Esophagus mucosa (tissue), 1 donor: ENCODE data around the gene S100A14. TPM values are rescaled to one million over a fixed set of nuclear protein-coding genes. Genes with fewer than 3 reads are reported as not detected.
A peak's percentile ranks its signal among the peaks of the same experiment; 100 is the strongest.
"Not testable (repeated sequence)": the region's sequence is repeated elsewhere in the genome, so short reads cannot be mapped to it uniquely, and the experiment has no call there.

ENCODE experiments used
- ATAC-seq: fragments of 200-7000 bp; cut with Tn5 transposase; one replicate; pipeline ENCODE4 v1.9.1; 2020
- total RNA-seq: library from RNA; stranded (reverse); gene quantifications from one replicate; pipeline ENCODE4 v1.2.4, GENCODE V29; 2023
- donor health status: DM: yes; HTN: yes; CAD: no.

The S100A14 gene
- total RNA-seq, 1 donor from 2014 or later = 1,938 TPM

DNA sequence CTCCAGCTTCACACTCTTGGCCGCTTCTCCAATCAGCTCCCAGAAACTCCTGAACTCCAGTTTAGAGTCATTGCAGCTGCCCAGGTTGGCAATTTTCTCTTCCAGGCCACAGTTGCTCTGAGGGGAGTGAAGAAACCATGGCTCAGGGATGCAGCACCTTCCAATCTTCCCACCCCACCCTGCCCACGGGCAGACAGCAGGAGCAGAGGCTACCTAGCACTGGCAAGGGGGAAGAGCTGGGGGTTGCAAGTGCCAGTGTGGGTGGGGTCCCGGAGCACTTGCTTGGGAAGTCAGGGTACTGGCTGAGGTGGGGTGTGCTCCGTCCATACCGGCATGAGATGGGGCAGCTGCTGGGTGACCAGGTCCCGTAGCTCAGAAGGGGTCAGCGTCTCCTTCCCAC lies 1.2 kb downstream of the S100A14 start:
- ATAC-seq = no peak

- ATAC-seq = no peak
Observed at GRCh38 chr1:153614189-153614900, 1.8 kb downstream of the S100A14 start.

DNA sequence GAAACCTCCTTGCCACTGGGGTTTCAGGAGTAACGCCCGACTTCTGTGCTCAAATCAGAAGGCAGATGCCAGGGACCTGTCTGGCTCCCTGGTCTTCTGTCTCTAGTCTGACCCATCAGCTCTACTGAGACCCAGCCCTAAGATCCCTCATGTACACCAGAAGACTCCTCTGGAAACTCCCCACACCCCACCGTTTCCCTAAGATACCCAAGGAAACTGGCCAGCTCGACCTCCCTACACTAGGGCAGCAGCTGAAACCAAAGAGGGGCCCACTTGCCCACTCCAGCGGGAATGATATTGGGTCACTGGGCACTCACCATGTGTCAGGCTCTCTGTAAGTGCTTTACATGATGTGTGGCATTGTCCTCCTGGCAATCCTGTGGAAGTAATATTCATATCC lies 2.7 kb downstream of the S100A14 start:
- ATAC-seq = peak; percentile 1

- ATAC-seq = peak; percentile 43
Observed at GRCh38 chr1:153612755-153613331, 3.3 kb downstream of the S100A14 start, which contains the start of gene S100A16. S100A16 (minus strand) TSS chr1:153613137; CDS start chr1:153608151, 4,986 bp downstream.

- ATAC-seq = no peak
Observed at GRCh38 chr1:153612111-153612754, 3.9 kb downstream of the S100A14 start.

DNA sequence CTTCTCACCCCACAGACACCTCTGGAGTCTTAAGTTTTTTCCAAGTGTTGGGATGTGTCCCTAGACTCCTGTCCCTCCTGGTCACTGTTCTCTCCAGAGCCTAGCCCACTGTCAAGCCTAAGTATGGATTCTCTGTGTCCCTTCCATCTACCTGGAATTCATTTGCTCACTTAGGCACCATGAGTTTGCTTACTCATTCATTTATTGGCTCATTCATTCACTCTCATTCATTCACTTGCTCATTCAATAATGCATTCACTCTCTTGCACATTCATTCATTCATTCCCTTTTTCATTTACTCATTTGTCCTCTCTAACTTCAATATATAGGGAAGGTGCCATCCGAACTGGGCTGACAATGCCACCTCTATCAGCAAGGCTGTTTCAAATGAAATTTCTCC lies 4.8 kb downstream of the S100A14 start:
- no peak for ATAC-seq

GRCh38 chr1:153610811-153611301 lies 5.3 kb downstream of the S100A14 start:
- peak; percentile 8 for ATAC-seq

GRCh38 chr1:153610334-153610733 lies 5.8 kb downstream of the S100A14 start:
- peak; percentile 4 for ATAC-seq

DNA sequence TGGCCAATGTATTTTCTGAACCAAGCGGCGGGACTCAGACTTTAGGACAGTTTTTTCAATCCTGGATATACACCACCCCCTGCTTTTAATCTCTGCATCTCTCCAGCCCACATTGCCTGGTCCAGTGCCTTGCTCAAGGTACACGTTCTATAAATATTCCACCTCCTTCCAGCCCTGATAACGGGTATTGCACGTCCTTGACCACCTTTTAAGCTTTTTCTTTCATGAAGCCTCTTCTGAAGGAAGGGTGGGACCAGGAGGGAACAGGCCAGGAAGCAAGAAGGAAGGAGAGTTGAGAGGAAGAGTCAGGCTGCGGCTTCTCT lies 6.6 kb downstream of the S100A14 start:
- ATAC-seq = no peak

DNA sequence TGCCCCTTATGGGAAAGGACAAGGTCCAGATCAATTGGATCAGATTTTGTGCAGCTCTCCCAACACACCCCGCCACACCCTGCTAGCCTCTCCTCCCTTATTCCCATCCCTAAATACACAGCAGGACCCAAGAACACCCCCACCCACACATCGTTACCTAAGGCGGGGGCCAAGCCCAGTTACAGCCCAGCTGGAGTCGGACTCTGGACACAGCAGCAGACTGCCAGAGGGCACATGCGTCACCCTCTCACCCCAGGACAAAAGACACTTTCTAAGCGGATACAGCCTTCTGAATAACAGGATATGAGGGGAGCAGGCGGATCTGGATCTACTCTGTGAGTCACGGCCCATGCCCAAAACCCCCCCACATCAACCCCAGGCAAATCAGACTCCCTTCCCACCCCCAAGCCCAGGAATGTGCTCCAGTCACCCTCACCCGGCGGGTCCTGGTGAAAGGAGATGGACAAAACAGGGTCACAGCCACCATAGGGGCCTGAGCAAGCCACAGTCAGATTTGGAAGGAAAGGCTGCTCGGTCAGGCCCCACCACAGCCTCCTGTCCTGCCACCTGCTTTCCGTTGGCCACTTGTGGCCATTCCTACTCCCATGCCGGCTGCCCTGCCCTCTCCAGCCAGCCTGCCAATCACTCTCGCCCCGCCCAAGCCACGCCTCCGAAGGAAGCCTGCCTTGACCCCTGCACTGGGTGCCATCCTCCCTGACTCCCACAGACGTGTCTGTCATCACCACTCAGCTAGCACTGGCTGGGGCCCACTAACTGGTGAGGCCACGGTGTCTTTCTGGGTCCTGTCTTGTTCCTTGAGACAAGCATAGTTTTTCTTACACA lies 7.2 kb downstream of the S100A14 start:
- ATAC-seq = peak; percentile 58

- peak; percentile 51 for ATAC-seq
Observed at GRCh38 chr1:153608089-153608682, 7.9 kb downstream of the S100A14 start.

DNA sequence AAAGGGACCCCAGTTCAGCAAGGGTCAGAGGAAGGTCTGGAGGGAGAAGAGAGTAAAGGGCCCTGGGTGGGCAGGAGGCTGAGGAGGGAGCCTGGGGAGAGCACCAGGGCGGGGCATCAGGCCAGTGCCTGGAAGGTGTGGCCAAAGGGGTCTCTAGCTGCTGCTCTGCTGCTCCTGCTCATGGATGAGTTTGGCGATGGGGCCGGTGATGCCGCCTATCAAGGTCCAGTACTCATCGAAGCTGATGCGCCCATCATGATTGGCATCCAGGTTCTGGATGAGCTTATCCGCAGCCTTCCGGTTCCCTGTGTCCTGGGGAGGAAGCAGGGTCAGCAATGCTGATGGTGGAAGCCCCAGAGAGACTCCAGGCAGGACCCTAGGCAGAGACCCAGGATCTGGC lies 8.7 kb downstream of the S100A14 start:
- no peak for ATAC-seq

GRCh38 chr1:153606194-153606593 lies 9.9 kb downstream of the S100A14 start:
- no peak for ATAC-seq

- ATAC-seq = no peak
Observed at GRCh38 chr1:153602749-153603148, 13.4 kb downstream of the S100A14 start.

DNA sequence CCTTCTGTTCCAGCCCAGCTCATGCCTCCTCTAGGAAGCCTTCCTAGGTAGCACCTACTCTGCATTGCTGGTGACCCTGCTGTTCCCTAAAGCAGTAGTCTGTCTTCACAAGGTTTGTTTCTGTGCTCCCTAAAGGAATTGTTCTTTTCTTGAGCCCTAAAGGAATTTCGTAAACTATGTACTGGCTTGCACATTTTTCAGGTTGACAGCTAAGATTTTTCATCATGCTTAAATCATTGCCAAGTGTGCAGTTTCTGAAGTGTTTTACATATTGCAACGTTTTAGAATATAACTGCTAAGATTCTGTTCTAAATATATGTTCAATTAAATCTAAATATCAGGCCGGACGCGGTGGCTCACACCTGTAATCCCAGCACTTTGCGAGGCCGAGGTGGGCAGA lies 16.3 kb downstream of the S100A14 start:
- ATAC-seq = no peak

- peak; percentile 51 for ATAC-seq
Observed at GRCh38 chr1:153598309-153599172, 17.6 kb downstream of the S100A14 start.

GRCh38 chr1:153597206-153597605 lies 18.9 kb downstream of the S100A14 start:
- ATAC-seq = peak; percentile 59

- no peak for ATAC-seq
Observed at GRCh38 chr1:153592748-153593147, 23.4 kb downstream of the S100A14 start.

- no peak for ATAC-seq
Observed at GRCh38 chr1:153588482-153588881, 27.6 kb downstream of the S100A14 start.

DNA sequence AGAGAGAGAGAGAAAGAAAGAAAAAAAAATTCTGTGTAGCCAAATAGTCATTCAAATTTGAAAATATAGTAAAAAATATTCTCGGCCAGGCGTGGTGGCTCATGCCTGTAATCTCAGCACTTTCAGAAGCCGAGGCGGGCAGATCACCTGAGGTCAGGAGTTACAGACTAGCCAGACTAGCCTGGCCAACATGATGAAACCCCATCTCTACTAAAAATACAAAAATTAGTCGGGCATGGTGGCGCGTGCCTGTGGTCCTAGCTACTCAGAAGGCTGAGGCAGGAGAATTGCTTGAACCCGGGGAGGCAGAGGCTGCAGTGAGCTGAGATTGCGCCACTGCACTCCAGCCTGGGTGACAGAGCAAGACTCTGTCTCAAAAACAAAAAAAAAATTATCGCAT lies 28.1 kb downstream of the S100A14 start:
- ATAC-seq = not testable (repeated sequence)

DNA sequence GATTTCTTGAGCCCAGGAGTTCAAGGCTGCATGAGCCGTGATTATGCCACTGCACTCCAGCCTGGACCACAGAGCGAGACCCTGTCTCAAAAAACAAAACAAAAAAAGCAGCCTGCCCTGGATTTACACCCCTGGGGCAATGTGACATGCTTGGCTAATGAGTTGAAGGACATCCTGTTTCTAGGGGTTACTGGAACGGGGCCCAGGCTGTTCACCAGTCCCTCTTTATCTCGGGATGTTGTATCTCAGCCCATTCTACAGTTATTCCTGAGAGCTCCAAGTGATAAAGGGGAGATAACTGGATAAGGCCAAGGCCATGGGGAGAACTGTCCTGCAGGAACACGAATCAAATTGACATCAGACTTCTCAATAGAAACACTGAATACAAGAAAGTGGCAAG lies 28.8 kb downstream of the S100A14 start:
- ATAC-seq = peak; percentile 20
